Eye (tissue), 1 donor: Measurements from ENCODE around the gene FOXP1.

Experiments used
- DNase-seq: peaks from one replicate; pipeline ENCODE4 v3.0.0-alpha.2; 2015

Gene FOXP1

DNA sequence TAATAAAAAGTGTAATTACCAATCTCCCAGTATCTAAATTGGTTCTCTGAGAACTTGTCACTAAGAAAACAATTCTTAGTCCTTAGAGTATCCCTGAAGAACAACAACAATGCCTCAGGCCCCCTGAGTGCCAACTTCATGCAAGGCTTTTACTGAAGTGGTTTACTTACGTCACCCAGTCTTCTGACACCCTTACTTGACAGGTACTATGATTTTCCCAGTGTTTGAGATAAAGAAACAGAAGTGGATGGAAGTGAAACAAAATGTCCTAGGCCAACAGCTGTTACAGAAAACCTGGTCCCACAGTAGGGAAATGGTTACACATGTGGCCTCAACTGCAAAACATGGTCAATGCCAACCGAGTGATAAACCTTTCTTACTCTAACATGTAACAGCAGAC, 331.1 kb downstream of the FOXP1 start:
- no peak for DNase-seq

DNA sequence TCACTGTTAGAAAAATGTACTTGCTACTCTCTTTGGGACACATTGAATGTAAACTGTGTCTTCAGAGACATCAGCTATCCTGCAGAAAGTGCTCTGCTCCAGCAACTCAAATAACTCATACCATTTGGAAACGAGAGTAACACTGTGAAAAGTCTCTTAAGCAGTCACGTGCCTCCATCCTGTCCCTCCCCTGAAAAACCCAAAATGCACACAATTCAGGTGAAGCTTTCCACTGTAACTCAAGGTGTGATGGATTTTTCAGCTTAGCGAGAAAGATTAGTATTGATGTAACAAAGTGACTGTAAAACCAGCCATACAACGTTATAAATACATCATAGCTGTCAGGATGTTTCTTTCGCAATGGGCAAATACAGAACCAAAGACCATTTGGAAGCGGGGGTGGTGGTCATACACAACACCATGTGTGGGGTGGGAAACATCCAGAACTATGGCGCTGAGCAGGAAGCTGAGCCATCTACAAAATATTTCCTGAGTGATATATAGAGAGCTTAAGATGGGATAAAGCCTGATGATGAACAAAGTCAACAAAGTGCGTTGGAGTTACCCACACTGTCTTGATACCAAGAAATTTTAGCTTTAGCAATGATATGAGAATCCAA, 332.3 kb downstream of the FOXP1 start:
- no peak for DNase-seq

DNA sequence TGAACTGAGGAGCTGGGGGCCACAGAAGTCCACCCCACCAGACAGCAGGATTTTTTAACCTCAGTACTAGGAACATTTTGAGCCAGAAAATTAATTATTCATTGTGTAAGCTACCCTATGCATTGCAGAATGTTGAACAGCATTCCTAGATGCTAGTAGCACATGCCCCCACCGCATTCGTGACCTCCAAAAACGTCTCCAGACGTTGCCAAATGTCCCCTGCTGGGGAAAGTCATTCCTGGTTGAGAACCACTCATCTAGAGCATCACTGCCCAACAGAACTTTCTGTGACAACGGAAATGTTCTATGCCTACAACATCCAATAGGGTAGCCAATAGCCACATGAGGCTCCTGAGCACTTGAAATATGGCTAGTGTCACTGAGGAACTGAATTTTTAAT, 333.5 kb downstream of the FOXP1 start:
- DNase-seq: no peak

DNA sequence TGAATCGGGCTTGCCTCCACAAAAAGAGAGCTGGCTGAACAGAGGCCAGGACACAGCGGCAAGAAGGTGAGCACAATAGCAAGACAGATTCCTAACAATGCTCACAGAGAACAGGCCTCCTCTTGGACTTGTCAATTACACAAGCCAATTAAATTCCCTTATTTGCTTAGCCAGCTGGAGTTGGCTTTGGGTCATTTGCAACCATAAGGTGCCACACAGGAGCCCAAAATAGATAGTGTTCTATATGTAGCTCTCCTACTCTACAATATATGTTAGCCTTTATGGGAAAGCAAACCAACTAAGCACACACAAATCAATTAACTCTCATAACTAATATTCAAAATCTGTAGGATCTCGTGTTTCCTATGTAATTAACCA, 335.6 kb downstream of the FOXP1 start:
- no peak for DNase-seq

DNA sequence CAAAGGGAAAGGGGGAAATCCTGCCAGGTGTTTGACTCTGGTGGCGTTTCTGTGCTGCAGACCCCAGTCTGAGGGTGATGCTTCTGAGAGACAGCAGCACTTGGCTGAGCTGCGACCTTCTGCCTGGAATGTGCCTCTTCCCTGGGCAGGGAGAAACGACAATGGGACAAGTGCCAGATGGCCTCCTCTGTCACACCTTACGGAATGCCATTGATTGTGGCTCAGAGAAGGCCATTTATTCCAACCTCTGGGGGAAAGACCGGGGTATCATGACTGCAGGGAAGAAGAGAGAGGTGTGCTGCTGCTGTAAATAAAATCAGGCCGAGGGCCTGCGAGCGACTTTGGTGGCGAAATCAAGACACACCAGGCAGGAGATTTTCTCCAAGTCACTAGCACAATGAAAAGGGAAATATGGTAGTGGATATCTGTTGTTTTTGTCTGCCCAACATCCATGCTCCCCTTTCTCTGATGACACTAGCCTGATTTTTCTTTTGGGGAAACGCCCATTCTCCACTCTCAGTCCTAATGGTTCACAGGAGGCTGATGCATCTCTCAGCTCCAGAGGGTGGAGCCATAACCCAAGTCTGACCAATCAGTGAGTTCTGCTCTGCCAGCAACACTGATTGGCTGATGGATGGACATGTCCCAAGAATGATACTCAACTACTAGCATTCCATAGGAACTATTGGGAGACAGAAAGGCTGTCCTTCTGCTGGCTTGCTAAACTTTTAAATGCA, 336.1 kb downstream of the FOXP1 start:
- peak; percentile 63 for DNase-seq

DNA sequence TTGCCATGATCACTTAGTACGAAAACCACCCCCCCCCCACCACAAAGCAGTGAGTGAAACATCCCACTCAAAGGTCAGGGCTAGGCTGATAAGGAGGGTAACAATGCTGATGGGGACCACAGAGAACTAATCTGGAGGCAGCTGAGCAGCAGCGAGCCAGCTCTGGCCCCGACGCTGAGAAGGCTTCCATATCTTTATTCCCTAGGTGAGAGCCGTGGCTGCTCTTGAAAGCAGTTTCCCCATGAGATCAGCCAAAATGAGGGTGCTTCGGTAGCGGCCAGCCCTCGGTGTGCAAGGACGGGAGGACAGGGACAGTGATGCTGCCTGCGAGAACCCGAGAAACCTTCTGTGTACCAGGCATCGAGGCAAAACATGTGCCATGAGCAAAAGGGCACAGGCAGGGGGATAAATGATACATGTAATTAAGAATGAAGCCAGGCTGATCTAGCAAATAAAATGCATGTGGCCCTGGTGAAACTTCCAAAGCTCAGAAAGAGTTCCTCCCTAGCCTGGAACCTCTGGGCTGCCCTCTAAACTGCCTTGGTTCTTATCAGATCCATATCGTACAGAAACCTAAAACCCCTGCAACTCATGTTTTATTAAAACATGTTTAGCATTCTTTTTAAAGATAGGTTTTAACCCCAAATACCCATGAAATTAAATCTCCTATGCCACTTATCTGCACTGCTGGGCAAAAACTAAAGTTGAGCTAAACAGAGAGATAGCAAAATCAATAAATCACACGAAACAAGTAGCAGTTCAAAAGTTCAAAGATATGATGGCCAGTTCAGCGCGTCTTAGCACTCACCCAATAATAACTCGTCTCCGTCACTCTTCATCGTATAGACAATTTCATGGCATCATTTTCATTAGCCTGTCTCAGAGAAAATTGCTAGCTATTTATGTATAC, 337.3 kb downstream of the FOXP1 start:
- peak; percentile 62 for DNase-seq

DNA sequence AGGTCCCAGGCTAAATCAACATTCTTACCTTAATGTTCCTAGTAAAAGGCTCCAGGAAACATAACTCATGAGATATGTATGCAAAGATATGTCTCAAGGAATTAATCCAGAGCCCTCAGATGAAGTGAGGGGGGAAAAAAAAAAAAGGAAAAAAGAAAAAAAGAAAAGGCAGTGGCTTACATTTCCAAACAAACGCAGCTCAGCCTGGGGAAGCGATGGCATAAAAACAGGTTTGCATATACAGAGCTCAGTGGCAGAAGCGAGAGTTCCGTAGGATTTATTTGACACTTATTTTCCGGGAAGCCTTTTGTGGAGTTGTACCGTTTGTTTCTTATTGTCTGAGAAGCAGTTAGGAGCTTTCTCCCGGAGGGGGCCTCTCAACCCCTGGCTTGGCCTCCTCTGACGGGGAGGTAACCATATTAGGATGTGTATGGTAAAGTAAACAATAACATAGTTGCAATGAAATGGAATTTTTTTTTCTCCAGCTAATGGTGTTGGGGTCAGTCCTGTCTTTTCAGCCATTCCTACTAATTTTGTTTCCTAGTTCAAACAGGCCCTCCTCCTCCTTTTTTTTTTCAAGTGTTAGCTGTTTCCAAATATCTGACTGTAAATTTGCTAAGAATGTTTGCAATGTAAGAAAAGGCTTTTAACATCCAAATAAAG, 338.6 kb downstream of the FOXP1 start:
- peak; percentile 61 for DNase-seq

DNA sequence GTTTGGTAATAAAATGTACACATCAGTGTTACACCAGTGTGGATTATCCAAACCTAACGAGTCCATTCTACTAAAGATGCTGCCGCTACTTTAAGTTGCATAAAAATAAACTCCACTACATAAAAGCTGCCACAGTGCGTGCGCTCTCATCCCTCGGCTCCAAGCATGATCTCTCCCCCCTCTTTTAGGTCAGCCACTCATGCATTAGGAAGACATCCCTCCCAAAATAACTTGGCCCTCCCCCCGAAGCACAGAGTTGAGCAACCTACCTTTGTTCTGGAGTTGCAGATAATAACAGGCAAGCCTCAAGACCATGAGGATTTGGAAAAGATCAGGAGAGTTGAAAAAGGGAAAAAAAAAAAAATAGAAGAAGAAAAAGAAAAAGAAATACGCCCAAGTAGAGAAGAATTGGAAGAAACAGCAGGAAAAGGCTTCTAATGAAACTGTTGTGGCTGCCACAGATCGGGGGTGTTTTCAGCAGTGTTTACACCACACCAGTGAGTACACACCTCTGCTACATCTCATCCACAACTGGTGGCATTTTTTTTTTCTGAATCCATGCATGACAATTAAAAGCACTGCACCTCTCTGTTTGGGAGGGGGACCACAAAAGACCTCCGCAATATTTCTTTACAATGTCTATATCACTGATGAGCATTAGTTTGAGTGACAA, 339.2 kb downstream of the FOXP1 start:
- DNase-seq: no peak

DNA sequence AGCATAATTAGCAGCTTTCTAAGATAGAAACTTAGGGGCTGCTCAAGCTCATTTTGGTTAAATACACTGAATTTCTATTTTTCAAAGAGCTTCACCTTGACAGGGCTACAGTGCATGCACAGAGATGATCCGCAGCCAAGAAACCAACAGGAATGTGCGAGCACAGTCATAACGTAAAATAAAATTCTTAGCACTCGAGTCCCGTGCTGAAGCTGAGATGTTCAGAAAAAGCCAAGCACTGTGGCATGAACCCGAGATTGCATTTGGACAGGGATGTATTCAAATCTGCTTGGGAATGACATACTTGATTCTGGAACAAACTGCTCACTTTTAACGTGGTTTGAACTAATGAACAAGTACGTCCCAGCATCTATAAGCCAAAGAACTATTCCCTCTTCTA, 340.3 kb downstream of the FOXP1 start:
- peak; percentile 50 for DNase-seq

DNA sequence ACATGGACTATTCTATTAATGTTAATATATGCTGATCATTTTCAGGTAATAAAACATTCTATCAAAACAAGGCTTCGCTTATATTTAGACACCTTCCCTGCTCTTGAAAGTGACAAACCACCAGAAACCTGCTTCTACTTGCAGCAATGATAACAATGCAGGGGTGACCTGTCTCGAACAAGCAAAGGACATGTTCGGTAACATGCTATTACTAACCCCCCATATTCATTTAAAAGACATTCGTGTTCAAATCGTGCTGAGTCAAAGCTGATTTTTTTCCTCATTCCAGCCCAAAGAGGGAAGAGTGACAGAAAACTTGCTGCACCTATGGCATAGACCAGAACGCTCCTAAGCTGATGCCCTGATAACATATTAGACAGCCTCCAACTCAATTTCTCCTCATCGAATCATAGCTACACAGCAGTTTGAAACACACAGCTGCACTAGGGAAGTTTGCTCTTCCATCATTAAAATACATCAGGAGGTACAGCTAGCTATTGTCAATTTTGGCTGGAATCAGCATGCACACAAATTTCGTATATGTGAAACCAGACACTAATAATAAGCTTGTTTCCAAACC, 341.5 kb downstream of the FOXP1 start:
- DNase-seq: no peak

DNA sequence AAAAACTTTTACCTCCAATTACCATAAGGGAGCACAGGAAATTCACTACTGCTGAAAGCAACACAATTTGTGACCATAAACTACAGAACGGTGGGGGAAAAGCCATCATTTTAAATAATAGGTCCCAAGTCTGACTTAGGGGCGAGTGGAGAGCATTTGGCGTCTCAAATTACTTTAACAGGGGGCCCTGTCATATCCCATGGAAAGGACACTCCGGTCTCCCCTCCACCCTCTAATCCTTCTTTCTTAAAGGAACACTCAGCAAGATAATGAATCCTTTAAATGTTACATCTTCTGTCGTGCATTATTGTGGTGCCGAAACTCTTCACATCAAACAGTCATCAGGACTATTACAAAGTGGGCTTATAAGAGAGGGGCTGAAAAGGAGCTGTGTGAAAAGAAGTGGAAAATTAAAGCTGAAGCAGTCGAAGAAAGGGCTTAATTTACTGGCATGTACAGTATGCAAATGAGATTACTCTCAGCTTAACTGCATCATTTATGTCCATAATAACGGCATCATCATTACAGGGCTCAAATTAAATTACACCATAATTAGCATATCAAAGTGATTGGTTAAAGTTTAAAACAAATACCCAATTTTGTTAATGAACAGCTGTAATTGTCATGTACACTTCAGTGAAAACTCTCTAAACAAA, 342.2 kb downstream of the FOXP1 start:
- no peak for DNase-seq

DNA sequence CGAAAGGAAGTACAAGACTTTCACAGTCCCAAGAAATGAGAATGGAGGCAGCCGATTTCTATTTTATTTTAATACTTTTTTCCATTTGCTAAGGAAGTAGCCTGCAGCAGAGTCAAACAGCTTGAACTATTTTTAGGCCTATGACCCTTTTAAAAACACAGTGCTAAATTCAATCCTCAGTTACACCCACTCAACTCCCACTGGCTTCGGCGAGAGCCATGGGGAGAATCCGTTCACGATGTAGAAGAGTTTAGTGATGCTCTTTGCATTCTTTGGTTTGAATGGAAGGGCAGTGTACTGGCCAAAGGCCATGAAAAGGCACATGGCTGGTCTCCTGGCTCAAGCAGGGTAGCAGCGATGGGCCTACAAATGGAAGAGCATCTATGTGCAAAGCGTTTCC, 343.5 kb downstream of the FOXP1 start:
- no peak for DNase-seq

DNA sequence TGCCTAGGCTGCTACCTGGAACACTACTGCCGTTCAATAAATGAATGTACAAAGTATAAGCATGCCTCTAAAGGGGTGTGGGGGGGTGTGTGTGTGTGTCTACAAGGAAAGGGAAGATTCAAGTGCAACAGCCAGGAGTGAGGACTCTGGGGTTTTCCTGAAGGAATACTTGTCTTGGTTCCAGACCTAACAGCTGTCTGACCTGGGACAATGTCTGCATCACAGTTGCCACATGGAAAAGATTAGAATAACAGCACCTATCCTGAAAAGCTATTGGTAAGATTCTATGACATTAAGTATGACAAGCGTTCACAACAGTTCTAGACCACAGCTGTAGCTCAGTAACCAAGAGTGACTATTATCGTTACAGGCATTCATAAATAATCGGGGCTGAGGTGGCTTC, 345.2 kb downstream of the FOXP1 start:
- DNase-seq: no peak

DNA sequence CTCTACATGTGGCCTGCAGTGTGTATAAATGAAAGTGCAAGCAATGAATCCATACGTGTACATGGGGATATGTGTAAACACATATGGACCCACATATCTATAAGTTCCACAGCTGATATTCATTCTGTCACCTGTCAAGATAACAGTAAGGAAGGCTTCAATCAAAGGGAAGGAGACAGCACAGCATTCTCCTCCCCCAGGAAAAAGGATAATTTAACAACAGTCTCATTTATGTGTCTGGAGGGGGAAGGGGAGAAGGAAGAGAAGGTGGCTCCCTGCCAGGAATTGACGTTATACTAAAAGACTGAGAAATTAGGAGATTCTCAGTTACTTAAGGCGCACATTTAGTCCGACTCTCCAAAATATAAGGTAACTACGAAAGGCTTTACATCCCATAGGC, 345.9 kb downstream of the FOXP1 start:
- no peak for DNase-seq

DNA sequence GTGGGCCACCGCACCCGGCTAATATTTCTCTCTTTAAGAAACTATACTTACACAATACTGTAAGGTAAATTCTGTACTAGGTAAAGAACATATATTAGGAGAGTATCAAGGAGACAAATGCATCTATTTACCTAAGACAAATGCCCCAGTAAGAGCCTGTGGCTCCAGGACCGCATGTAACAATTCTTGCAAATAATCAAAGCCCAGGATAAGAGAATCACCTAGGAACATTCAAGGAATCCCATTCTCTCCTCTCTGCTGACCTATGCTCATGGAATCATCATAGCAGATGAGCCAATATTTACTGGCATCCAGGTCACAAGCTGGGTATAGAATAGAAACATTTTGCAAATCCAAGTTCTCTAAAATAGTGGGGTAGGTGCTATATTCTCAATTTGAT, 347.7 kb downstream of the FOXP1 start:
- DNase-seq: no peak

DNA sequence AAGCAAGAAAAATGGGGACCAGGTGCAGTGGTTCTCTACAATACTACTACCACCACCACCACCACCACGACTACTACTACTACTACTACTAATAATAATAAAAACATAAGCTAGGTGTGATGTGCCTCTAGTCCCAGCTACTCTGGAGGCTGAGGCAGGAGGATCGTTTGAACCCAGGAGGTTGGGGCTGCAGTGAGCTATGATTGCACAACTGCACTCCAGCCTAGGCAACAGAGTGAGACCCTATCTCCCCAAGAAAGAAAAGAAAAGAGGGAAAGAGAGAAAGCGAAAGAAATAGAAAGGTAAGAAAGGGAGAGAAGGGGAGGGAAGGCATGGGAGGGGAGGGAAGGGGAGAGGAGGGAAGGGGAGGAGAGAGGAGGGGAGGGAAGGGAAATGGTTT, 350.6 kb downstream of the FOXP1 start:
- no peak for DNase-seq

DNA sequence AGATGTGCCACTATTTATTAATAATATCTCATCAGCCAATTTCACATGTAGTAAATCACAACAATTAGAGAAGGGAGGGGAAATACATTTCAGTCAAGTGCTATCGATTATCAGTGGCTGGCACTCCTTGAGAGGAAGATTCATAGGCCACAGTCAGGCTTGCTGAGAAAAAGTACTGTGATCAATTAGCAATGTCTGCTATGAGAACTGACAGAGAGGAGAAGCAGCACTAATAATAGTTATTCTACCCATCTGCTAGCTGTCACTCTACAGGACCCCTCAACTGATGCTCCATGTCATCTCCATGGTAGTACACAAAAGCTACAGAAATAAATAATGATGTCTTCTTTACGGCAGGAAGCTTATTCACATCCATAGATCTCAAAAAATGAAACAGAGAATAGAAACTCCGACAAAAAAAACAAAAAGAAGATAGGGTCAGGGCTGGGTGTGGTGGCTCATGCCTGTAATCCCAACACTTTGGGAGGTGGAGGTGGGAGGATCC, 351.3 kb downstream of the FOXP1 start:
- DNase-seq: no peak

DNA sequence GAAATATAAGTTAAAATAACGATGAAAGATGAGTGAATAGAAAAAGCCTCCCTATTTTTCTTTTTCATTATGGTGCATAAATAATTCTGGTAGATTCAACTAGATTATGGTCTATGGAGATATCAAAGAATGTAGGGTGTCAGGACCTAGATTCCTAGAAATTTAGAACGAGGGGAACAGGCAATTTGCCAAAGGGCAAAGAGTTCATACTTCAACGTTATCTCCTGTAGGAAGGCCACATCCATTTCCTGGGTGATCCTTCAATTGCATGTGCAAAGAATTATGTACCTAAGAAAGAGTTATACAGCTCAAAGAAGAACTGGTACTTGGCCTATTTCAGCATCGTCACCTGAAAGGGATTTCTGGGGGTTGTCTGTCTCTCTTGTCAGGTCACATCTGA, 351.8 kb downstream of the FOXP1 start:
- DNase-seq: no peak

DNA sequence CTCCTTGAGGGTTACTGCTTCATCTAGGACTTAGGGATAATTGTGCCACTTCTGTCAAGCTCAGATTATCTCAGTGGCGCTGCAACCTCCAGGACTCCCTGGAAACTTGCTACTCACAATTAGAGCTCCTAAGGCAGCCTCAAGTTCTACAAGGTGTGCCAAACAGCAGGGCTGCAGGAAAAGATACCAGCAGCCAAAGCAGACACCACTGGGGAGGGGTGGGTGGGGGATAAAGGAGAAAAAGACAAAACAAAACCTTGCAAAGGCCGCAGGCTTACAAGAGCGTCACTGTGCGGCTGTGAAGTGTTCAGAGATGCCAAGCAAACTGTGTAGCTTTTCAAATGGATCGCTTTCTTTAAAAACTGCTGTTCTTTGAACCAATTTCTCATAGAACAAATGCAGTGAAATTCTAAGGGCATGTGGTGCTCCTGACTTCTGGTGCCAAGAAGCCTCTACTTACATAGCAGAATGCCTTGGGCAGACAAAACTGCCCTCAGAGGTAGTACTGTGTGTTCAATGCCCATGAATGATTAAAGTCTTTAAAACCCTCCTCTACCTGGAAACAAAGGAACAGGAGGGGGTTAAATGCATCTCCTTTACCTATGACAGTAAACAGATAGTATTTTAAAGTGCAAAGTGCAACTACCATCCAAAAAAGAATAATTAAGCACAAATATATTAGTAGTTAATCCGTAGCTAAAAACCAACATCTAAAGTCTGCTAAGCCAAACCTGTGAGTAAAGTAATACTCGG, 353.4 kb downstream of the FOXP1 start:
- no peak for DNase-seq

DNA sequence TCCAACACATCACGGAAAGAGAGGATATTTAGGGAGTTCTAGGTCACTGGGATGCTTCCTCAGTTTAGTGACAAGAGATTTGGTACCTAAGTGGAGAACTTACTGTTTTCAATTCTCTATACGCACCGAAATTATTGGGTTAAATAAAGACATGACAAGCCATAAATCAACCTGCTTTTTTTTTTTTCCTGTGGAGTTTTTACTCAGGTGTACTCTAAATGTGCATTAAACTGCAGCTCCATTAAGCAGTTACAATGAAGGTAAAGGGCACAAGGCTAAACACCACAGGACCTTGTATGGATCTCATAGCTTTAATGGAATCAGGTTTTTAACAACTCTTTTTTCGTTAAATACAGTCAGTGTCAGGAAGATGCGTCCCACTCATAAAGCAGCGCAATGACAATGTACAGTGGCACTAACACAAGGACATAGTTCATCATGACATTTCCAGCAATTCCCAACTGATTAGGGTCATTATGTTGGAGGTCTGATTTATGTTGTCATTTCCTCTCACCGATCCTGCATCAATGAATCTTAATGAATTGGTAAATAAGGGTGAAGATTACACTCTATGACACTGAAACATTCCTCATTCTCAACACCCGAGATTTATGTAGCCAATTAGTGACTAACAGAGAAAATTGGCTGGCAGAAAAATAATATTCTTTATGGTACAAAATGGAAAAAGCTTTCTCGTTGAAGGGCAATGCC, 355.2 kb downstream of the FOXP1 start:
- DNase-seq: no peak
